Thoracic aorta (tissue), 2 donors: Measurements from ENCODE around the gene TMTC2. TPM values are rescaled to one million over a fixed set of nuclear protein-coding genes. Genes with fewer than 3 reads are reported as not detected.

ENCODE experiments used
- ATAC-seq: fragments of 150-250 bp; one replicate; pipeline ENCODE4 v1.8.0; 2017; ENCODE audit warnings: low read depth; ENCODE audit not compliant: insufficient number of reproducible peaks, low FRiP score
- DNase-seq: peaks from one replicate; pipeline ENCODE4 v3.0.0-alpha.2; 2020; ENCODE audit warnings: low spot score
- H3K27ac ChIP-seq, 2 donors: fragments of 200-600 bp; sonication (generic); 1 replicate in 1 of 2; 2 replicates in 1 of 2; pipeline ENCODE4 v1.5.1; 2016; ENCODE audit warnings: mild to moderate bottlenecking in 2 of 2, moderate library complexity in 2 of 2
- H3K27me3 ChIP-seq: fragments of 200-600 bp; sonication (generic); replicated peaks from 2 replicates; pipeline ENCODE4 v1.6.0; 2016; ENCODE audit warnings: mild to moderate bottlenecking; ENCODE audit not compliant: insufficient read depth
- H3K36me3 ChIP-seq: fragments of 200-600 bp; sonication (generic); one replicate; pipeline ENCODE4 v1.5.1; 2016
- H3K4me1 ChIP-seq, 2 donors: fragments of 200-600 bp; sonication (generic); 1 replicate in 1 of 2; 2 replicates in 1 of 2; pipeline versions ENCODE4 v1.5.1 to v1.6.0; 2016; ENCODE audit warnings: low read depth in 2 of 2, mild to moderate bottlenecking in 1 of 2; ENCODE audit not compliant: control insufficient read depth in 1 of 2
- H3K4me3 ChIP-seq: fragments of 200-600 bp; sonication (generic); 2 replicates; pipeline ENCODE4 v1.5.1; 2016; ENCODE audit warnings: mild to moderate bottlenecking
- H3K9me3 ChIP-seq: fragments of 200-600 bp; sonication (generic); 2 replicates; pipeline ENCODE4 v1.5.1; 2016
- CTCF ChIP-seq: fragments of 200-600 bp; sonication (generic); IDR thresholded peaks from one replicate; pipeline ENCODE4 v1.5.1; 2019; ENCODE audit warnings: antibody characterized with exemption
- total RNA-seq, 2 donors: library from RNA; depleted of rRNA; stranded (reverse); fragments of >200 nt; gene quantifications; one replicate each; pipeline versions ENCODE4 v1.1.0 to v1.2.3, GENCODE V29; 2016

The TMTC2 gene
- total RNA-seq, 2 donors from 2014 or later: 2.8 to 8.6 TPM

DNA sequence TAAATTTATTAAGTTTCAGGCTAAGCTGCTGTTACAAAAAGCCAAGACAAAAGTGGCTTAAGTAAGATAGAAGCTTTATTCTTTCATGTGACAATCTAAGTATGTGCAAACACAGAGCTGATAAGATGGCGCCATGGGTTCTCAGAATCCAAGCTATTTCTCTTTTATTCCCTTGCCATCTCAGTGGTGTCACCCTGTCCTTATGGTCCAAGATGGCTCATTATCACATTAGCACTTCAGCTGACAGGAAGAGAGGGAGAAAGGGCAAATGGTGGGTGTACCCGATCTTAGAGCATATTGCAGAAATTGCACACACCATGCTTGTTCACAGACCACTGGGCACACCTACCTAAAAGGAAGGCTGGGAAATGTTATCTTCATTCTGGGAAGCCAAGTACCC is 211.7 kb downstream of the TMTC2 start:
- ATAC-seq (no peak), DNase-seq (no peak)
- Histone ChIP-seq H3K4me1 (no peaks in the 10 kb centered on the region), H3K4me3 (no peak overlapping the region), H3K27ac (no peak overlapping the region), H3K27me3 (no peaks in the 10 kb centered on the region), H3K9me3 (no peaks in the 10 kb centered on the region), H3K36me3 (no peaks in the 10 kb centered on the region)
- no peak for TF ChIP-seq CTCF

DNA sequence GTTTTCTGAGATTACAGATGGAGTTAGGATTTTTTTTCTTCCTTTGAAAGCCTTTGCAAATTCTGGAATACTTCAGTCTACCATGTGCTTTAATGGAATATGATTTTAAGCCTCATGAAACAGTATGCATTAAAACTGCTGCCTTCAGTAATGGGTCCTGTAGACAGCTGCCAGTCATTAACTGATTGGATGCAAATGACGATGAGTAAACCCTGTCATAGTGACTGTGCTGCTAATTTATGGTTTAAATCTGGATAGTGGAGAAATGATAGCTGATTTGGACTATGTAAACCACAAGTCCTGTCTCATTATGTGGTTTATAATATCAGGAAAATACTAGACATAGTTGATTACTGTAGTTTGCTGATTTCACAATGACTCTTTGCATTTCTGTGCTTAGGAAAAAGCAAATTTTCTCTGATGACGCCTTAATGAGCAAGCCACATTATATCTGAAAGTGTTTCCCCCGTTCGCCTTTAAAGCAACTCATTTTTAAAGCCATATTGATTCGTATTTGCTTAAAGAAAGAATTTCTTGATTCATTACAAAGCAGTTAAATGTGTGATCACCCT is 217.6 kb downstream of the TMTC2 start:
- no peak for ATAC-seq

DNA sequence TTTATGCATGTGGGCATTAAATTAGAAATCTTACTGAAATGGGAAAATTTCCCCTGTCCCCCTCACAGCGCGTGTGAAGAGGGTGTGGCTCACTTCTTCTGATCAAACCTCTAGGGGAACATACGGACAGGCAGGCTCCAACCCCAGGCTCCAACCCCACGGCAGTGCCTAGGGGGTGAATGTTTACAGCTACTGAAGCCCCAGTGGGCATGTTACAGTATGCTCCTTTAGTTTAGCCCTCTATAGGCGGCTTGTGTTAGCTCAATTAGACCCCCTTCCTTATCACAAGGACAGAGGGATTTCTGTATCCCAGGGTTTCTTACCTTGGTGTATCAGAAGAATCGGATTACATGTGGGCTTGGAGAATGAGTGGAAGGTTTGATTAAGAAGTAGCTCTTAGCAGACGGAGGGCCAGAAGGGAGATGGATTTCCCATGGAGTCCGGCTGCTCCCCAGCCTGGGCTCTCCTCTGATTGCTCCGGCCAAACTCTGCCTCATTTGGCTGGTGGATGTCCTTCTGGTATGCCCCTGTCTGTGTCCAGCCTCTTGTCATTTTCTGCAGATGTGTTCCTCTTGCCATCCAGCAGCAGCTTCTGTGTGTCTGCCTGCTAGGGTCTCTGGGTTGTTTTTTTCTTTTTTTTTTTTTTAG is 223.7 kb downstream of the TMTC2 start:
- Histone ChIP-seq H3K27ac (no peak overlapping the region), H3K4me3 (no peak overlapping the region), H3K36me3 (no peaks in the 10 kb centered on the region), H3K4me1 (no peaks in the 10 kb centered on the region), H3K27me3 (no peaks in the 10 kb centered on the region), H3K9me3 (no peaks in the 10 kb centered on the region)
- no peak for TF ChIP-seq CTCF
- DNase-seq: no peak
- ATAC-seq: no peak

More for the DNA sequence above, 217.6 kb downstream of the TMTC2 start:
- no peaks in the 10 kb centered on the region for H3K36me3 ChIP-seq
- H3K27me3 ChIP-seq: no peaks in the 10 kb centered on the region
- no peak for DNase-seq
- no peaks in the 10 kb centered on the region for H3K4me1 ChIP-seq
- no peak overlapping the region for H3K27ac ChIP-seq
- no peak overlapping the region for H3K4me3 ChIP-seq
- no peaks in the 10 kb centered on the region for H3K9me3 ChIP-seq
- no peak for TF ChIP-seq CTCF

DNA sequence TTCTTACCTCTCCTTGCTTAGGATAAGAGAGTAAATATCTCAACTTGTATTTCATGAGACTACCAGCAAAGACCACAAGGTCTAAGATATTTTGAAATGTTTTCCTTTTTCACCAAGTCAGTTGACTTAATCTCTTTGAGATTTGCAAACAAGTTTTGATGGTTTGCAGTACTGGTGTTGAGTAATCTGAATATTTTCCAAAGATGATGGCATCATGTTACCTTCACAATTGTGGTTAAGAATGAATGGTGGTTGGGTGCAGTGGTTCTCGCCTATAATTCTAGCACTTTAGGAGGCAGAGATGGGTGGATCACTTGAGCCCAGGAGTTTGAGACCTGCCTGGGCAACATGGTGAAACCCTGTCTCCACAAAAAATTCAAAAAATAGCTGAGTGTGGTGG is 225.7 kb downstream of the TMTC2 start:
- DNase-seq: no peak
- no peak for TF ChIP-seq CTCF
- Histone ChIP-seq H3K27ac (no peak overlapping the region), H3K4me3 (no peak overlapping the region), H3K27me3 (no peaks in the 10 kb centered on the region), H3K9me3 (no peaks in the 10 kb centered on the region), H3K4me1 (no peaks in the 10 kb centered on the region), H3K36me3 (no peaks in the 10 kb centered on the region)
- ATAC-seq: no peak

DNA sequence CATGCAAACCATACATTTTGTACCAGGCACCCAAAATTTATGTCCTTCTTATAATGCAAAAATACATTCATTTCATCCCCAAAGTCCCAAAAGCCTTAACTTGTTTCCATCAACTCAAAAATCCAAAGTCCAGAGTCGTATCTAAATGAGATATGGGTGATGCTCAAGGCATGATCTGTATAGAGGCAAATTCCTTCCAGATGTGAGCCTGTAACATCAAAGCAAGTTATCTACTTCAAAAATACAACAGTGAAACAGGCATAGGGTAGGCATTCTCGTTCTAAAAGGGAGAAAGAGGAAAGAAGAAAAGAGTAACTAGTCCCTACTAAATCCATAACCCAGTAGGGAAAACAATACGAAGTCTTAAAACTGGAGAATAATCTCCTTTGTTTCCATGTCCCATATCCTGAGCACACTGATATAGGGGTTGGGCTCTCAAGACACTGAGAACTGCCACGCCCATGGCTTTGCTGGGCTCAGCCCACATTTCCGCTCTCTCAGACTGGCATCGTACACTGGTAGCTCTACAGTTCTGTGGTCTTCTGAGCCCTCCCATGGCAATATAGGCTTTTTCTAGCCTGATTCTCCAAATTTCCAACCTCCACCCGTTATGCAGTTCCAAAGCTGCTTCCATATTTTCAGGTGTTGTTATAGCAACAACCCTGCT is 232.8 kb downstream of the TMTC2 start:
- DNase-seq: no peak
- no peak for ATAC-seq
- H3K9me3 ChIP-seq: no peaks in the 10 kb centered on the region
- H3K36me3 ChIP-seq: no peaks in the 10 kb centered on the region
- no peak overlapping the region for H3K27ac ChIP-seq
- H3K4me1 ChIP-seq: no peaks in the 10 kb centered on the region
- H3K27me3 ChIP-seq: no peaks in the 10 kb centered on the region
- TF ChIP-seq CTCF: no peak
- no peak overlapping the region for H3K4me3 ChIP-seq
